ENCODE data around the gene PLCB4.

DNA sequence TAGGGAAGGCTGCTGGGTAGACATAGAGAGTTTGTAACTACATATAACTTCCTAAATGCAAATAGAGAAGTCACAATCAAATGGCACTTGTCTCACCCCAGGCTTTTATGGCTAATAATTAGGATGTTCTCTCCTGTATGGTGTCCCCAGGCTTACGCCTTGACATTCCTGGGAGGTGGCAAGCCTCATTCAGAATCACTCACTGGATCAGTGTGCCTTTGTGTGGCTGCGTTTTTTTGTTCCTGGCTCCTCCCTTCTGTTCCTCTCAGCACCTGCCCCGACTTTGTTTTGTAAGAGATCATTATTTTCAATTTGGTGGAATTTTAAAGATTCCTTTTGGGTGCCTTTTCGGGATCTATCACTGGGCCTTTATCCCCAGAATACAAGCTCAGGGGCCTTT lies 451.2 kb downstream of the PLCB4 start:
- TF ChIP-seq, protein P1, sequence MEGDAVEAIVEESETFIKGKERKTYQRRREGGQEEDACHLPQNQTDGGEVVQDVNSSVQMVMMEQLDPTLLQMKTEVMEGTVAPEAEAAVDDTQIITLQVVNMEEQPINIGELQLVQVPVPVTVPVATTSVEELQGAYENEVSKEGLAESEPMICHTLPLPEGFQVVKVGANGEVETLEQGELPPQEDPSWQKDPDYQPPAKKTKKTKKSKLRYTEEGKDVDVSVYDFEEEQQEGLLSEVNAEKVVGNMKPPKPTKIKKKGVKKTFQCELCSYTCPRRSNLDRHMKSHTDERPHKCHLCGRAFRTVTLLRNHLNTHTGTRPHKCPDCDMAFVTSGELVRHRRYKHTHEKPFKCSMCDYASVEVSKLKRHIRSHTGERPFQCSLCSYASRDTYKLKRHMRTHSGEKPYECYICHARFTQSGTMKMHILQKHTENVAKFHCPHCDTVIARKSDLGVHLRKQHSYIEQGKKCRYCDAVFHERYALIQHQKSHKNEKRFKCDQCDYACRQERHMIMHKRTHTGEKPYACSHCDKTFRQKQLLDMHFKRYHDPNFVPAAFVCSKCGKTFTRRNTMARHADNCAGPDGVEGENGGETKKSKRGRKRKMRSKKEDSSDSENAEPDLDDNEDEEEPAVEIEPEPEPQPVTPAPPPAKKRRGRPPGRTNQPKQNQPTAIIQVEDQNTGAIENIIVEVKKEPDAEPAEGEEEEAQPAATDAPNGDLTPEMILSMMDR (conservative IDR thresholded peaks at IDR 0.05): no peak
- TF ChIP-seq EZH2 (IDR thresholded peaks at IDR 0.05; ENCODE audit: low read depth): no peak

All from PC-9 (cell line).